ENCODE results near the gene RHPN2.
"Not testable (repeated sequence)": the region's sequence is repeated elsewhere in the genome, so short reads cannot be mapped to it uniquely, and the experiment has no call there.

The RHPN2 gene

DNA sequence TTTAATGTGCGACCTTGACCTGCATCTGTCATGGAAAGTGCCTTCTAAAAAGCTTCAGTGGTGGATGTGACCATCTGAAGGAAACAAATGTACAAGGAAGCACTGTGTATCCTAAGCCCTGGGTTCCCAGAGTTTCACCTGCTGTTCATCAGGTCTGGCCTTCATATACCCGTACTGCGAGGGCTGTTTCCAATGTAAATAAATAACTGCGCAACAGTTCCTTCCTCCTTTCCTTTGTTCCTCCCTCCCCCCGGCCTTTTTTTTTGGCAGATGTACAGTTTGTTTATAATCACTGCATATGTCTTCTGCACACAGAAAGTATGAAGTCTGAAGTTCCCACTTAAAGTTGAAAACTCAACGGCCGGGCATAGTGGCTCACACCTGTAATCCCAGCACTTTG is 87.4 kb downstream of the RHPN2 start:
- DNase-seq (ENCODE audit: low read depth, low spot score) = no peak

DNA sequence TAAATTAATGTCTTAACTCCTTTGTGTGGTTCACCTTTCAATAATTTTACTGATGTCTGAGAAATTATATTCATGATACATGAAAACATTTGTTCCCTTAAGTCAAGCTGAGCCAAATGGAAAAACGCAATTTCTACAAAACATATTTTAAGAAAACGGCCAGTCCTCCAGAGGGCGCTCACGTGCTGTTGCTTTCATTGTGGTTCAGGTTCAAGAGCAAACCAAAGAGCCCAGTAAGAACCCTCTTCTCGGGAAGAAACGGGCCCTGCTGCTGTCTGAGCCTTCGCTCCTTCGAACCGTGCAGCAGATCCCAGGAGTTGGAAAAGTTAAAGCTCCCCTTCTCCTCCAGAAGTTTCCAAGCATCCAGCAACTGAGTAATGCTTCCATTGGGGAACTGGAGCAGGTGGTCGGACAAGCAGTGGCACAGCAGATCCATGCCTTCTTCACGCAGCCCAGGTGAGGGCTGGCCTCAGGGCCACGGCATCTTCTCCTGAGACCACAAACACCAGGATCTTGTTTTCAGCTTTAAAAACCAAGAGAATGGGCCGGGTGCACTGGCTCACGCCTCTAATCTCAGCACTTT is 88.4 kb downstream of the RHPN2 start:
- peak; percentile 35 for DNase-seq (ENCODE audit: low read depth, low spot score)

DNA sequence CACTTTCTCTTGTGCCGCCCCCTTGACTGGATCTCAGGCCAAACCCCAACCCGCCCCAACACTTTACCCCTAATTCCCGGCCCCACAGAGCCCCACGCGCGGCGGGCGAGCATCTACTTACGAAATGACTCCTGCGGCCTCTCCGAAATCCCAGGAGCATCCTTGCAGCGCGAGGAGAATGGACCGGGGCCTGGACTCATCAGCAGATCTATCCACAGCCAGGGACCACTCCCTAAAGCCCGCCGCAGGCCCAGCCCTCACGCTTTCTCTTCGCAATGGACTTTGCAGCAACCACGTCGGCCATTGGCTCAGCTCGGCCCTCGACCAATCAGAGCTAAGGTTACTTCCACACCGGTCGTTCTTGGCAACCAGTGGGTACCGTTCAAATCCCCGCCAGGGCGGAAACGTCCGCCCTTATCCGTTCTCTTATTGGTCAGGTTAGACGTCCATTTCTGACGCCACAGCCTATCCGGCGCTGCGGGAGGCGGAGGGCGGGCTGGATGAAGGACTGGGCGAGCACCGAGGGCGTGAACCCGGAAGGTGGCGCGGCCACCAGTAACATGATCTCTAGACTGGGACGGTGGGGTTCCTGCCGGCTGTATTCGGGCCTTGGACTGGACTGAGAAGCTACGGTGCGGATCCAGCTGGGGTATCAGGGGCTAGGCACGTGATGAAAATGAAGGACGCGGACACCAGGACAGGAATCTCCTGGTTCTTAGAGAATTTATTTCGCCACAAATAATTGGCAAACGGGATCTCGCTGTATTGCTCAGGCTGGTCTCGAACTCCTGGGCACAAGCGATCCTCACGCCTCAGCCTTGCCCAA is 92.8 kb downstream of the RHPN2 start, which contains the start of the genes CEP89 and FAAP24:
Gene CEP89, minus strand, starts transcription at position 244 of the 826 bp plus-strand sequence. Its CDS starts 84 bp downstream, at position 160.
Gene FAAP24, plus strand, starts transcription at position 528 of the 826 bp plus-strand sequence. CDS start 955 bp downstream, outside the sequence.
- peak; percentile 98 for DNase-seq (ENCODE audit: low read depth, low spot score)

DNA sequence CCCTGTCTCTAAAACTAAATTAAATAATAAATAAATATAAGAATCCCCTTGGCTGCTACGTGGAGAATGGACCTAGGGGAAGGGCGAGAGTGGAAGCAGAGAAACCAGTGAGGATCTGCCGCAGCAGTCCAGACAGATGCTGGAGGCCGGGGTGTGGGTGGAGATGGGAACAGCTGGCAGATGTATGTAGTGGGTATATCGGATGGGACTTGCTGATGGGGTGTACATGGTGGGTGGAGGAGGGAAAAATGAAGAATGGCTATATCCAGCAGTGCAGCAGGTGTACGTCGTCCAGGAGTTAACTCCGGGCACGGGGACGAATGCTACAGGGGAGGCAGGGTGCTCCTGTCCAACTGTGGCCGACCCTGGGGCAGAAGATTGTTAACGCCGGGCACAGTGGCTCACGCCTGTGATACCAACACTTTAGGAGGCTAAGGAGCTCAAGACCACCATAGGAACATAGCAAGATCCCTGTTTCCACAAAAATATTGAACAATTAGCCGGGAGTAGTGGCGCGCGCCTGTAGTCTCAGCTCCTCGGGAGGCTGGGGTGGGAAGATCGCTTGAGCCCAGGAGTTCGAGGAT is 93.6 kb downstream of the RHPN2 start:
- no peak for DNase-seq (ENCODE audit: low read depth, low spot score)

DNA sequence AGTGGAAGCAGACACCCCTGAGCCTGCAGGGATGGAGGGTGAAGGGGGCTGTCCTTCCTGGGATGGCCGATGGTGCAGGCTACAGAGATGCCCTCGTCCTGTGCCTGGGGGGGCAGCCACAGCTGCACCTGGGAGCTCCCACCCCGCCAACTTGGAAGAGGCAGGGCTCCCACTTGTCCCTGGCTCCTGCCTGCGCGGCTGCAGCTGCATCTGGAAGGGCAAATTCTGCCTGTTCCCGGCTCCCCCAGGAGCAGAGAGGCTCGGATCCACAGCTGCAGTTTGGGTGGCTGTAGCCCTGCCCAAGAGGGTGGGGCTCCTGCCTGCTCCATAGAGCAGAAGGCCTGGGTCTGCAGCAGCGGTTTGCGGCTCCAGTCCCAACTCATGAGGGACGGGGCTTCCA is 95.1 kb downstream of the RHPN2 start:
- no peak for DNase-seq (ENCODE audit: low read depth, low spot score)

DNA sequence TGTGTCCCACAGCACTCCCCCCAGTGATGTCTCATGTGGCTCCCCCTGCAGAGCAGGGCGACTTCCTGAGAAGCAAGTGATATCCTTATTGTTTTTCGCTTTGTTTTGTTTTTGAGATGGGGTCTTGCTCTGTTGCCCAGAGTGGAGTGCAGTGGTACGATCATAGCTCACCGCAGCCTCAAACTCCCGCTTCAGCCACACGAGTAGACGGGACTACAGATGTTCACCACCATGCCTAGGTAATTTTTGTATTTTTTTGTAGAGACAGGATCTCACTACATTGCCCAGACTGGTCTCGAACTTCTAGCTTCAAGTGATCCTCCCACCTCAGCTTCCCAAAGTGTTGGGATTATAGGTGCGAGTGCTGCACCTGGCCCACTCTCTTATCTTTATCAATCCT is 97.9 kb downstream of the RHPN2 start:
- DNase-seq (ENCODE audit: low read depth, low spot score) = no peak

DNA sequence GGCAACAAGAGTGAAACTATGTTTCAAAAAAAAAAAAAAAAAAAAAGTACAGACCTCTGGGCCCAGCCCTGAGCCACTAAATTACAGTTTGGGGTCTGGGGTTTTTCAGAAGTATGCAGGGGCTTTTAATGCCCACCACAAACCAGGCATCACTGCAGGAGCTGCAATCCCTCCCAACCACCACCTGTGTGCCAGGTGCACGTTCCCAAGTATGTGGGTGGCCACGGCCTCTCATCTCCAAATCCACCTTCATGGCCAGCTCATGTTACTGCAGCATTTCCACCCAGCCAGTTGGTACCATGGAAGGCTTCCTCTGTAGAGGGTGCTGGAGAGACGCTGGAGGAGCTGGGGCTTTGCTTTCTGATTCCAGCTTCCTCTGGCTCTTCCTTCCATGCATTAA is 119.4 kb downstream of the RHPN2 start:
- DNase-seq (ENCODE audit: low read depth, low spot score) = no peak

DNA sequence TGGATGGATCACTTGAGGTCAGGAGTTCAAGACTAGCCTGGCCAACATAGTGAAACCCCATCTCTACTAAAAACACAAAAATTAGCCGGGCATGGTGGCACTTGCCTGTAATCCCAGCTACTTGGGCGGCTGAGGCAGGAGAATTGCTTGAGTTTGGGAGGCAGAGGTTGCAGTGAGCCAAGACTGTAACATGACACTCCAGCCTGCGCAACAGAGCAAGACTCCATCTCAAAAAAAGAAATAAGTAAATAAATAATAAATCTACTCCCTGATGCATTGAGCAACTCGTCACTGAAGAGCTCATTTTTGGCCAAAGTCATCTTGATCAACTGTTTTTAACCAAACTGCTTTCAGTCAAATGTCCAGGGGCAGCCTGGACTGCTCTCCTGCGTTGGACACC is 123.4 kb downstream of the RHPN2 start:
- not testable (repeated sequence) for DNase-seq (ENCODE audit: low read depth, low spot score)

DNA sequence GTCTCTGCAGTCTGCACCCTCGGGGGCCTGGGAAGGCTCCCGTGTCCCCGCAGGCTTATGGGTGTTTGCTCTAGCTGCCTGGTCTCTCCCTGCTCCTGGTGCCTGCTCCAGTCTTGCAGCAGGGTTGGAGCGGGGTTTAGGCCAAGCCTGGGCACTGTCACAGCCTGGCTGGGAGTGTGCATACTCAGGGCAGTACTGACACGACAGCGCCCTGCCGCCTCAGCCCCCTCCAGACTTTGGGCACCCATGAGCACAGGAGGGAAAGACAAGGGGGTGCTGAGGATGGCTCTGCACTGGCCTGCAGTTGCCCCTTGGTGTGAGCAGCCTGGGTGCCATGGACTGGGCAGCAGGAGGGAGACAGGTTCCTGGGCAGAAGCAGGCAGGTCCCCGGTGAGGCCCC is 128.6 kb downstream of the RHPN2 start:
- DNase-seq (ENCODE audit: low read depth, low spot score) = no peak

DNA sequence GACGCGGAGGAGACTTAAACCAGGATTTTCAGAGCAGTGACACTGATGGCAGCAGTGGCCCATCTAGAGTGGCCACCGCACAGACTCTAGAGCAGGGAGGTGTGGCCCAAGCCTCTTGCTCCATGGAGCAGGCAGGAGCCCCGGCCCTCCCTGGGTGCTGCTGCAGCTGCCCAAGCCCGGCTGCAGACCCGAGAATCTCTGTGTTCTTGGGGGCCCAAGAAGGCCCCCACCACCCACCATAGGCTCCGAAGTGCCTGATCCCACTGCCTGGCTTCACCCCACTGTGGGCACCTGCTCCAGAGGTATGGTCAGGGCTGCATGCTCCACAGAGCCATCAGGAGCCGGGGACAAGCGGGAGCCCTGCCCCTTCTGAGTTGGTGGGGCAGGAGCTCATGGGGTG is 129.1 kb downstream of the RHPN2 start:
- DNase-seq (ENCODE audit: low read depth, low spot score) = no peak

DNA sequence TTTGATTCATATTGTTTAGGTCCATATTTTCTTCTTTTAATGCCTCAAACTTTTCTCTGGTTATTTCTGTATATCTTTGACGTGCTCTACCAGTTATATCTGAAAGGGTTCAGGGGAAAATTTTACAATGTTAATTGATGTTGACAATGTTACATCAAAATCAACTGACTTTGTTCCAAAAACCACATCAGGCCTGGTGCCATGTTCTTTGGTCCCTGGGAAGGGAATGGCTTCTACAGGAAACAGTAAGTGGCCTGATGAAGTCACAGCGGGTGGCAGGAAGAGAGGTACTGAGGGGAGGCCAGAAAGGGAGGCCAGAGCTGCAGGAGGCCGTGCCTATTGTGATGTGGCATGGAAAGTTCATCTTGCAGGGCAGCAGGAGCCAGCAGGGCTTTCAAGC is 131.1 kb downstream of the RHPN2 start:
- DNase-seq (ENCODE audit: low read depth, low spot score) = no peak

DNA sequence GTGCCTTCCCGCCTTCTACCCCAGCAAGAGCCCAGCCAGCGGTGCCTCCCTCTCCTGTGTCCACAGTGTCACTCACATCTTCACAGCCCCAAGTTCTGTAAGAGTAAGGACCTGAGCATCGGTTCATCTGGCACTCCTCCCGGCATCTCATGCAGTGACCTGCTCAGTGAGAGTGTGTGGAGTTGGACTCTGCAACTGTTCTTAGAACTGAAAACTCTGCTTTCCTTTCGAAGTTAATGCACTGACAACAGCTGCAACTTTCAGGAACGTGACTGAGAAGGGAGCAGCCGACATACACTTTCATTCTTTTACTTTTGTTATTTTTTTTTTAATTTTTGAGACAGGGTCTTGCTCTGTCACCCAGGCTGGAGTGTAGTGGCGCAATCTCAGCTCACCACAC is 134.1 kb downstream of the RHPN2 start:
- no peak for DNase-seq (ENCODE audit: low read depth, low spot score)

DNA sequence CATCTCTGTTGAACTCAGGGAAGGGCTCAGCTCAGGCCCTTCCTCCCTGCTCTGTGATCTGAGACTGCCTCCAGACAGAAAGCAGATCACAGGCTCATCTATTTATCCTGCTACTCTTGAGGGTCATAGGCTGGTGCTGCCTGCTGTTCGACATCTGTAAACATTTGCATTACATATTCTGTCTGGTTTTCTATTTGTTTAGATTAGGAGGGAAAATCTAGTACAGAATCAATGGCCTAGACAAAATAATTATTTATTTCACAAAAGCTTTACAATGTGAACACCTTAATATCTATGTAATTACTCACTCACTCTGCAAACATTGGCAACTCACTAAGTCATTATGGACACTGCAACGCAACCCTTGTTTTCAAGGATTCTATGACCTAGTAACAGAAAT is 135.9 kb downstream of the RHPN2 start:
- DNase-seq (ENCODE audit: low read depth, low spot score) = no peak
